CD4-positive, alpha-beta memory T cell (primary cell): ENCODE results near the gene MKNK2. TPM values are rescaled to one million over a fixed set of nuclear protein-coding genes. Genes with fewer than 3 reads are reported as not detected.
A peak's percentile ranks its signal among the peaks of the same experiment; 100 is the strongest.
"Not testable (repeated sequence)": the region's sequence is repeated elsewhere in the genome, so short reads cannot be mapped to it uniquely, and the experiment has no call there.

Experiments used
- CTCF ChIA-PET: fragments of 350-600 bp; sonication (Branson Sonifier 250); formaldehyde crosslinking; loops from one replicate; lab custom pipeline; 2021; ENCODE audit warnings: inconsistent platforms; ENCODE audit not compliant: partially characterized antibody; lab: Charles Lee
- POLR2A ChIA-PET: fragments of 350-600 bp; sonication (Branson Sonifier 250); formaldehyde crosslinking; loops from one replicate; lab custom pipeline; 2021; ENCODE audit not compliant: partially characterized antibody; lab: Charles Lee
- DNase-seq, 5 donors: peaks; one replicate each; pipeline versions ENCODE4 v3.0.0 to v3.0.0-alpha.2; 2020 to 2022; ENCODE audit warnings: mixed read lengths in 1 of 5
- H3K27ac ChIP-seq: one replicate; pipeline ENCODE4 v1.7.0; 2013; ENCODE audit warnings: low read depth, low read length
- H3K27me3 ChIP-seq: 2 replicates; pipeline ENCODE4 v1.7.0; 2013; ENCODE audit warnings: mild to moderate bottlenecking, low read length, moderate library complexity; ENCODE audit not compliant: insufficient read depth
- H3K36me3 ChIP-seq: 2 replicates; pipeline ENCODE4 v1.7.0; 2013; ENCODE audit warnings: mild to moderate bottlenecking, low read length, moderate library complexity; ENCODE audit not compliant: insufficient read depth
- H3K4me1 ChIP-seq: 2 replicates; pipeline ENCODE4 v1.7.0; 2013; ENCODE audit warnings: mild to moderate bottlenecking, low read length, moderate library complexity; ENCODE audit not compliant: insufficient read depth
- H3K4me3 ChIP-seq, 2 donors: one replicate each; pipeline ENCODE4 v1.7.0; 2013; ENCODE audit warnings: low read length in 2 of 2, mild to moderate bottlenecking in 1 of 2
- H3K9me3 ChIP-seq, 2 donors: one replicate each; pipeline ENCODE4 v1.7.0; 2013; ENCODE audit warnings: low read length in 2 of 2, control low read depth in 1 of 2; ENCODE audit not compliant: control insufficient read depth in 1 of 2
- H3K27ac Mint-ChIP-seq, 7 donors: one replicate each; pipeline ENCODE4 v1.8.0; 2020 to 2021; ENCODE audit warnings: mixed read lengths in 7 of 7, mild to moderate bottlenecking in 6 of 7, inconsistent platforms in 3 of 7, moderate library complexity in 3 of 7
- H3K27me3 Mint-ChIP-seq, 2 donors: one replicate each; pipeline ENCODE4 v1.8.0; 2020 to 2021; ENCODE audit warnings: mixed read lengths in 2 of 2
- H3K36me3 Mint-ChIP-seq, 2 donors: one replicate each; pipeline ENCODE4 v1.8.0; 2020 to 2021; ENCODE audit warnings: mixed read lengths in 2 of 2, inconsistent platforms in 1 of 2, mild to moderate bottlenecking in 1 of 2
- H3K4me1 Mint-ChIP-seq, 4 donors: one replicate each; pipeline ENCODE4 v1.8.0; 2020 to 2021; ENCODE audit warnings: mixed read lengths in 4 of 4, mild to moderate bottlenecking in 1 of 4
- H3K4me3 Mint-ChIP-seq, 8 donors: one replicate each; pipeline ENCODE4 v1.8.0; 2020 to 2021; ENCODE audit warnings: mixed read lengths in 8 of 8, mild to moderate bottlenecking in 7 of 8, moderate library complexity in 6 of 8, inconsistent platforms in 3 of 8
- H3K9me3 Mint-ChIP-seq, 8 donors: one replicate each; pipeline ENCODE4 v1.8.0; 2020 to 2021; ENCODE audit warnings: mixed read lengths in 8 of 8, mild to moderate bottlenecking in 5 of 8, inconsistent platforms in 3 of 8, moderate library complexity in 1 of 8
- intact Hi-C: fragments of 100-400 bp; cut with micrococcal nuclease; formaldehyde crosslinking; loops from one replicate; pipeline ENCODE4 v1.15.1; 2023
- polyA plus RNA-seq, 2 donors: library from polyadenylated mRNA; unstranded; fragments of 300-500 nt; fragmentation: Illumina TruSeq; gene quantifications; one replicate each; pipeline ENCODE4 v1.2.3, GENCODE V29; 2021
- total RNA-seq, 2 experiments: library from RNA; stranded (reverse); gene quantifications; one replicate each; pipeline ENCODE4 v1.2.3, GENCODE V29; 2021

The MKNK2 gene
- total and polyA plus RNA-seq, 4 experiments from 2014 or later = 24.1 to 195 (median 129) TPM

DNA sequence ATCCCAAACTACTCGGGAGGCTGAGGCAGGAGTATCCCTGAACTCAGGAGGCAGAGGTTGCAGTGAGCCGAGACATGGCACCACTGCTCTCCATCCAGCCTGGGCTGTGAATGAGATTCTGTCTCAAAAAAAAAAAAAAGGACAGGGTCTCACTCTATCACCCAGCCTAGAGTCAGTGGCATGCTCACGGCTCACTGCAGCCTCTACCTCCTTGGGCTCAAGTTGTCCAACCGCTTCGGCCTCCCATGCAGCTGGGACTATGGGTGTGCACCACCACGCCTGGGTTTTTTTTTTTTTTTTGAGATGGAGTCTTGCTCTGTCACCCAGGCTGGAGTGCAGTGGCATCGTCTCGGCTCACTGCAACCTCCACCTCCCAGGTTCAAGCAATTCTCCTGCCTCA, 14.6 kb downstream of the MKNK2 start:
- DNase-seq = no peak
- Mint-ChIP-seq H3K9me3 (no peaks in the 10 kb centered on the region), H3K27ac (peak overlapping the region in 2 of 7 donors; percentile 18 to 68), H3K4me1 (peaks cover 15 to 43% (median 29%) of the 10 kb centered on the region in 4 donors), H3K27me3 (no peaks in the 10 kb centered on the region), H3K4me3 (no peak overlapping the region), H3K36me3 (peaks cover 0 to 22% of the 10 kb centered on the region in 2 donors)
- H3K4me1 ChIP-seq = peaks cover 47% of the 10 kb centered on the region
- ChIA-PET POLR2A (interaction anchor here (1.2 to 8.4 kb wide), 2 partner anchors 14 to 17 kb away, joined by 4 to 124 read pairs; partner anchors contain the start of gene MKNK2), CTCF (interaction anchor here (0.6 to 1.7 kb wide), 2 partner anchors 10 to 18 kb away, joined by 4 to 5 read pairs; no protein-coding TSS in a partner anchor)
- no peaks in the 10 kb centered on the region for H3K9me3 ChIP-seq
- peaks cover 30% of the 10 kb centered on the region for H3K36me3 ChIP-seq
- H3K27me3 ChIP-seq = no peaks in the 10 kb centered on the region
- H3K27ac ChIP-seq = no peak overlapping the region
- intact Hi-C loops = no loop called here
- no peak overlapping the region for H3K4me3 ChIP-seq

GRCh38 chr19:2035590-2035991, 15.5 kb downstream of the MKNK2 start:
- Mint-ChIP-seq H3K9me3 (no peaks in the 10 kb centered on the region), H3K27me3 (no peaks in the 10 kb centered on the region), H3K4me1 (peaks cover 16 to 36% (median 26%) of the 10 kb centered on the region in 4 donors), H3K4me3 (peak overlapping the region in 1 of 8 donors; percentile 61), H3K27ac (peak overlapping the region in 4 of 7 donors; percentile 65 to 91 (median 71)), H3K36me3 (peaks cover 0 to 16% of the 10 kb centered on the region in 2 donors)
- Histone ChIP-seq H3K27ac (no peak overlapping the region), H3K9me3 (no peaks in the 10 kb centered on the region), H3K4me3 (no peak overlapping the region), H3K27me3 (no peaks in the 10 kb centered on the region), H3K36me3 (peaks cover 22% of the 10 kb centered on the region), H3K4me1 (peaks cover 39% of the 10 kb centered on the region)
- ChIA-PET CTCF (interaction anchor here (0.6 to 2.3 kb wide), 4 partner anchors 9 to 89 kb away, joined by 3 to 8 read pairs (median 4); no protein-coding TSS in a partner anchor), POLR2A (interaction anchor here (0.7 to 8.4 kb wide), 10 partner anchors 14 to 247 kb away, joined by 3 to 124 read pairs (median 4); partner anchors contain the start of gene MKNK2)
- intact Hi-C loops = no loop called here
- DNase-seq = no peak

GRCh38 chr19:2034729-2035589, 16.1 kb downstream of the MKNK2 start:
- intact Hi-C loops = no loop called here
- Mint-ChIP-seq H3K9me3 (no peaks in the 10 kb centered on the region), H3K4me3 (peak overlapping the region in 2 of 8 donors; percentile 42 to 61), H3K27ac (peak overlapping the region; percentile 52 to 91 (median 73)), H3K4me1 (peaks cover 16 to 36% (median 26%) of the 10 kb centered on the region in 4 donors), H3K27me3 (no peaks in the 10 kb centered on the region), H3K36me3 (peaks cover 0 to 12% of the 10 kb centered on the region in 2 donors)
- ChIA-PET CTCF (interaction anchor here (1.4 to 2.3 kb wide), 3 partner anchors 9 to 89 kb away, joined by 3 to 8 read pairs (median 5); no protein-coding TSS in a partner anchor), POLR2A (interaction anchor here (0.7 to 2.1 kb wide), 14 partner anchors 8 to 248 kb away, joined by 3 to 7 read pairs (median 4); partner anchors contain the start of gene BTBD2)
- peak; percentile 52 to 85 (median 57) for DNase-seq
- Histone ChIP-seq H3K36me3 (peaks cover 16% of the 10 kb centered on the region), H3K27me3 (no peaks in the 10 kb centered on the region), H3K4me3 (no peak overlapping the region), H3K27ac (no peak overlapping the region), H3K9me3 (no peaks in the 10 kb centered on the region), H3K4me1 (peaks cover 35% of the 10 kb centered on the region)

DNA sequence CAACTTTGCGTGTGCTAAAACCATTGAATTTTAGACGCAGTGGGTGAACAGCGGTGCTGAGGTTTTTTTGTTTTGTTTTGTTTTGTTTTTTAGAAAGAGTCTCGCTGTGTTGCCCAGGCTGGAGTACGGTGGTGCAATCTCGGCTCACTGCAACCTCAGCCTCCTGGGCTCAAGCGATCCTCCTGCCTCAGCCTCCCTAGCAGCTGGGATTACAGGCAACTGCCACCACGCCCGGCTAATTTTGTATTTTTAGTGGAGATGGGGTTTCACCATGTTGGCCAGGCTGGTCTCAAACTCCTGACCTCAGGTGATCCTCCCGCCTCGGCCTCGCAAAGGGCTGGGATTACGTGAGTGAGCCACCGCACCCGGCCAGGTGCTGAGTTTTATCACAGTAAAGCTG, 16.8 kb downstream of the MKNK2 start:
- H3K9me3 Mint-ChIP-seq, H3K27ac ChIP-seq, H3K27me3 ChIP-seq, H3K4me3 ChIP-seq, H3K9me3 ChIP-seq, H3K36me3 ChIP-seq, H3K4me3 Mint-ChIP-seq, DNase-seq, H3K27me3 Mint-ChIP-seq, intact Hi-C loops, H3K36me3 Mint-ChIP-seq: not testable (repeated sequence)
- POLR2A ChIA-PET = interaction anchor here (0.9 to 2.1 kb wide), 8 partner anchors 9 to 92 kb away, joined by 3 to 7 read pairs (median 5); partner anchors contain the start of gene BTBD2
- Mint-ChIP-seq H3K27ac (peak overlapping the region in 4 of 7 donors; percentile 18 to 77 (median 55)), H3K4me1 (peaks cover 16 to 36% (median 26%) of the 10 kb centered on the region in 4 donors)
- CTCF ChIA-PET = interaction anchor here (2.3 kb wide), 1 partner anchor 14 kb away, joined by 8 read pairs; no protein-coding TSS in a partner anchor
- peaks cover 35% of the 10 kb centered on the region for H3K4me1 ChIP-seq

- Histone ChIP-seq H3K27ac (no peak overlapping the region), H3K9me3 (no peaks in the 10 kb centered on the region), H3K27me3 (no peaks in the 10 kb centered on the region), H3K4me1 (peaks cover 35% of the 10 kb centered on the region), H3K4me3 (no peak overlapping the region), H3K36me3 (peaks cover 6% of the 10 kb centered on the region)
- DNase-seq = no peak
- ChIA-PET CTCF (interaction anchor here (2.3 kb wide), 1 partner anchor 13 kb away, joined by 8 read pairs; no protein-coding TSS in a partner anchor), POLR2A (interaction anchor here (1.8 to 2.1 kb wide), 4 partner anchors 9 to 18 kb away, joined by 5 to 7 read pairs (median 6); partner anchors contain the start of gene BTBD2)
- intact Hi-C loops = no loop called here
- Mint-ChIP-seq H3K4me1 (peaks cover 16 to 36% (median 24%) of the 10 kb centered on the region in 4 donors), H3K9me3 (no peaks in the 10 kb centered on the region), H3K27ac (peak overlapping the region in 2 of 7 donors; percentile 41 to 69), H3K27me3 (no peaks in the 10 kb centered on the region), H3K36me3 (peaks cover 0 to 5% of the 10 kb centered on the region in 2 donors), H3K4me3 (no peak overlapping the region)
These were observed 17.3 kb downstream of the MKNK2 start for GRCh38 chr19:2033825-2034159.

GRCh38 chr19:2033115-2033824, 17.8 kb downstream of the MKNK2 start:
- H3K27ac ChIP-seq = no peak overlapping the region
- peaks cover 35% of the 10 kb centered on the region for H3K4me1 ChIP-seq
- CTCF ChIA-PET = interaction anchor here (2.3 to 3.7 kb wide), 2 partner anchors 13 to 14 kb away, joined by 8 to 15 read pairs; no protein-coding TSS in a partner anchor
- H3K27ac Mint-ChIP-seq = peak overlapping the region in 4 of 7 donors; percentile 76 to 82 (median 79)
- H3K9me3 Mint-ChIP-seq = no peaks in the 10 kb centered on the region
- peaks cover 16 to 36% (median 25%) of the 10 kb centered on the region in 4 donors for H3K4me1 Mint-ChIP-seq
- no peak for DNase-seq
- H3K4me3 ChIP-seq = no peak overlapping the region
- peaks cover 0 to 4% of the 10 kb centered on the region in 2 donors for H3K36me3 Mint-ChIP-seq
- peaks cover 2% of the 10 kb centered on the region for H3K36me3 ChIP-seq
- no peaks in the 10 kb centered on the region for H3K27me3 ChIP-seq
- H3K4me3 Mint-ChIP-seq = peak overlapping the region in 4 of 8 donors; percentile 26 to 63 (median 40)
- intact Hi-C loops = no loop called here
- H3K9me3 ChIP-seq = no peaks in the 10 kb centered on the region
- POLR2A ChIA-PET = interaction anchor here (1.8 to 4.1 kb wide), 4 partner anchors 8 to 17 kb away, joined by 5 to 38 read pairs (median 8); partner anchors contain the start of gene BTBD2
- no peaks in the 10 kb centered on the region for H3K27me3 Mint-ChIP-seq
